ENCODE results near the gene LGI4. TPM values are rescaled to one million over a fixed set of nuclear protein-coding genes. Genes with fewer than 3 reads are reported as not detected.

LGI4 gene
- total and polyA plus RNA-seq, 4 donors = 0.18 to 1.5 (median 1.1) TPM

DNA sequence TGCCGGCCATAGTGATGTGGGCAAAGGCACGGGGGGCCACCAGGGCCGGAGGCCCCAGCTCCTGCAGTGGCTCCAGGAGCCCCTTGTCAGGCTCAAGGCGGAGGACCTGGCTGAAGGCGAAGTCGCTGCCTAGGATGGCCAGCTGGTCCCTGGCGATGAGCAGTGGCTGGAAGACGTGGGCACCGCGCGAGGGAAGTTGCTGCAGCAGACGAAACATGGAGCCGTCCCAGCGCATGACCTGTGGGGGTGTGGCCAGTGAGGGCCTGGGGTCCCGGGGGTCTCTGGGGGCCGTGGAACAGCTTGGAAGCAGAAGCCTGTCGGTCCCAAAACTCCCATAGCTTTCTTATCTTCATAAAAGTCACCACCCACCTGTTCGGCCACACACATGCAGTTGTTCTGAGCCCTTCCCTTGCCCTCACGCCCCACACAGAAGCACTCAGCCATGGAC lies 9.6 kb downstream of the LGI4 start (continued):
- TF ChIP-seq HNF4G (IDR thresholded peaks at IDR 0.05) (no peak), HNF4A (conservative IDR thresholded peaks at IDR 0.05) (no peak), FOXA2 (IDR thresholded peaks at IDR 0.05) (no peak), EGR1 (IDR thresholded peaks at IDR 0.05; ENCODE audit: low read depth in 2 of 2) (no peak)
- TF ChIP-seq, protein P1, sequence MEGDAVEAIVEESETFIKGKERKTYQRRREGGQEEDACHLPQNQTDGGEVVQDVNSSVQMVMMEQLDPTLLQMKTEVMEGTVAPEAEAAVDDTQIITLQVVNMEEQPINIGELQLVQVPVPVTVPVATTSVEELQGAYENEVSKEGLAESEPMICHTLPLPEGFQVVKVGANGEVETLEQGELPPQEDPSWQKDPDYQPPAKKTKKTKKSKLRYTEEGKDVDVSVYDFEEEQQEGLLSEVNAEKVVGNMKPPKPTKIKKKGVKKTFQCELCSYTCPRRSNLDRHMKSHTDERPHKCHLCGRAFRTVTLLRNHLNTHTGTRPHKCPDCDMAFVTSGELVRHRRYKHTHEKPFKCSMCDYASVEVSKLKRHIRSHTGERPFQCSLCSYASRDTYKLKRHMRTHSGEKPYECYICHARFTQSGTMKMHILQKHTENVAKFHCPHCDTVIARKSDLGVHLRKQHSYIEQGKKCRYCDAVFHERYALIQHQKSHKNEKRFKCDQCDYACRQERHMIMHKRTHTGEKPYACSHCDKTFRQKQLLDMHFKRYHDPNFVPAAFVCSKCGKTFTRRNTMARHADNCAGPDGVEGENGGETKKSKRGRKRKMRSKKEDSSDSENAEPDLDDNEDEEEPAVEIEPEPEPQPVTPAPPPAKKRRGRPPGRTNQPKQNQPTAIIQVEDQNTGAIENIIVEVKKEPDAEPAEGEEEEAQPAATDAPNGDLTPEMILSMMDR (IDR thresholded peaks at IDR 0.05; ENCODE audit: low read depth, low read length, missing input control) = no peak
- TF ChIP-seq, protein P2, sequence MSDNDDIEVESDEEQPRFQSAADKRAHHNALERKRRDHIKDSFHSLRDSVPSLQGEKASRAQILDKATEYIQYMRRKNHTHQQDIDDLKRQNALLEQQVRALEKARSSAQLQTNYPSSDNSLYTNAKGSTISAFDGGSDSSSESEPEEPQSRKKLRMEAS (IDR thresholded peaks at IDR 0.05) = no peak

DNA sequence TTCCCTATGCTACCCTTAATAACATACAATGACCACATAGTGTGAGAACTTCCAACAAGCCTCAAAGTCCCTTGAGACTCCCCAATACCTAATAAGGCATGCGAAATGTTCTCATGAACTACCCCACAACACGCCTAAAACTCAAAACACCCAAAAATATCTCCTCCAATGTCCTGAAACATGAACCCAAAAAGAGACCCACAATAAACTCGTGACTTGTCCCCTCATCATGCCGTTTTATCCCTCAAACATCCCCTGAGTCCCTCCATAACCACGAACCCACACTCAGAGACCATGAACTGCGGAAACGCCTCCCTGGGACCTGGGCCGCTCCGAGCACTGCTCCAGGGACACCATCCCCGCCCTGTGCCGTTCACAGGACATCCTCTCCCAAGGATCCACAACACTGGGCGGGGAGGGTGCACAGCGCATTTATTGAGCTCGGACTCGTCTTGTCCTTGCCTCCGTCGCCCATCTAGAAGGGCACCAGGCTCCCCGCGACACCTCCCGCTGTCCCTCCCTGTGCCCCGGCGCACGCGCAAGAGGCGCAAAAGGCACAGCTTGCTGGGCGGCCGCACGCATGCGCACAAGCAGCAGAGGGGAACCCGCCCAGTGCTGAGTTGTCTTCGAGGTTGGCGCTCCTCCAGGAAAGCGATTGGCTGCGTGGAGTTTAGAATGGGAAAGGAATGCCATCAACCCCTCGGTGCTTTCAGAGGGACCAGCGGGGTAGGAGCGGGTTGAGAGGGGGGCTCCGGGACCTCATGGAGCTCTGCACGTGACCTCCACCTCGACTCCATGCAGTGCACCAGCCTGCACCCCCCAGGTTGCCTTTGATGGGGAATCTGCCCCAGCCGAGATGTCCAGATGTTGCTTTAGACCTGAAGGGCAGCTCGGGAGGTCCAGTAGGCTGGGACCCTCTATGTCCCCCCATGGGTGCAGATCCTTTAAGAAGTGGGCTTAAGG lies 10.5 kb downstream of the LGI4 start:
- H3K4me1 ChIP-seq (ENCODE audit: control insufficient read depth in 4 of 4, insufficient read depth in 4 of 4, low read length in 3 of 4) = peaks cover 4 to 18% (median 13%) of the 10 kb centered on the region in 4 donors
- no peaks in the 10 kb centered on the region for H3K36me3 ChIP-seq (ENCODE audit: control insufficient read depth in 4 of 4, insufficient read depth in 3 of 4, low read depth in 1 of 4, low read length in 3 of 4)
- no peaks in the 10 kb centered on the region for H3K9me3 ChIP-seq (ENCODE audit: control insufficient read depth in 4 of 4, low read length in 3 of 4)
- WGBS = 12% methylated on average over 42 of the region's 42 CpGs
- no peaks in the 10 kb centered on the region for H3K27me3 ChIP-seq (ENCODE audit: control insufficient read depth in 4 of 4, insufficient read depth in 4 of 4, low read length in 3 of 4)
- DNase-seq (ENCODE audit: low spot score) = peak; percentile 88
- TF ChIP-seq, protein P3, sequence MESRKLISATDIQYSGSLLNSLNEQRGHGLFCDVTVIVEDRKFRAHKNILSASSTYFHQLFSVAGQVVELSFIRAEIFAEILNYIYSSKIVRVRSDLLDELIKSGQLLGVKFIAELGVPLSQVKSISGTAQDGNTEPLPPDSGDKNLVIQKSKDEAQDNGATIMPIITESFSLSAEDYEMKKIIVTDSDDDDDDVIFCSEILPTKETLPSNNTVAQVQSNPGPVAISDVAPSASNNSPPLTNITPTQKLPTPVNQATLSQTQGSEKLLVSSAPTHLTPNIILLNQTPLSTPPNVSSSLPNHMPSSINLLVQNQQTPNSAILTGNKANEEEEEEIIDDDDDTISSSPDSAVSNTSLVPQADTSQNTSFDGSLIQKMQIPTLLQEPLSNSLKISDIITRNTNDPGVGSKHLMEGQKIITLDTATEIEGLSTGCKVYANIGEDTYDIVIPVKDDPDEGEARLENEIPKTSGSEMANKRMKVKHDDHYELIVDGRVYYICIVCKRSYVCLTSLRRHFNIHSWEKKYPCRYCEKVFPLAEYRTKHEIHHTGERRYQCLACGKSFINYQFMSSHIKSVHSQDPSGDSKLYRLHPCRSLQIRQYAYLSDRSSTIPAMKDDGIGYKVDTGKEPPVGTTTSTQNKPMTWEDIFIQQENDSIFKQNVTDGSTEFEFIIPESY (IDR thresholded peaks at IDR 0.05) = no peak
- TF ChIP-seq, protein P4, sequence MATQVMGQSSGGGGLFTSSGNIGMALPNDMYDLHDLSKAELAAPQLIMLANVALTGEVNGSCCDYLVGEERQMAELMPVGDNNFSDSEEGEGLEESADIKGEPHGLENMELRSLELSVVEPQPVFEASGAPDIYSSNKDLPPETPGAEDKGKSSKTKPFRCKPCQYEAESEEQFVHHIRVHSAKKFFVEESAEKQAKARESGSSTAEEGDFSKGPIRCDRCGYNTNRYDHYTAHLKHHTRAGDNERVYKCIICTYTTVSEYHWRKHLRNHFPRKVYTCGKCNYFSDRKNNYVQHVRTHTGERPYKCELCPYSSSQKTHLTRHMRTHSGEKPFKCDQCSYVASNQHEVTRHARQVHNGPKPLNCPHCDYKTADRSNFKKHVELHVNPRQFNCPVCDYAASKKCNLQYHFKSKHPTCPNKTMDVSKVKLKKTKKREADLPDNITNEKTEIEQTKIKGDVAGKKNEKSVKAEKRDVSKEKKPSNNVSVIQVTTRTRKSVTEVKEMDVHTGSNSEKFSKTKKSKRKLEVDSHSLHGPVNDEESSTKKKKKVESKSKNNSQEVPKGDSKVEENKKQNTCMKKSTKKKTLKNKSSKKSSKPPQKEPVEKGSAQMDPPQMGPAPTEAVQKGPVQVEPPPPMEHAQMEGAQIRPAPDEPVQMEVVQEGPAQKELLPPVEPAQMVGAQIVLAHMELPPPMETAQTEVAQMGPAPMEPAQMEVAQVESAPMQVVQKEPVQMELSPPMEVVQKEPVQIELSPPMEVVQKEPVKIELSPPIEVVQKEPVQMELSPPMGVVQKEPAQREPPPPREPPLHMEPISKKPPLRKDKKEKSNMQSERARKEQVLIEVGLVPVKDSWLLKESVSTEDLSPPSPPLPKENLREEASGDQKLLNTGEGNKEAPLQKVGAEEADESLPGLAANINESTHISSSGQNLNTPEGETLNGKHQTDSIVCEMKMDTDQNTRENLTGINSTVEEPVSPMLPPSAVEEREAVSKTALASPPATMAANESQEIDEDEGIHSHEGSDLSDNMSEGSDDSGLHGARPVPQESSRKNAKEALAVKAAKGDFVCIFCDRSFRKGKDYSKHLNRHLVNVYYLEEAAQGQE (IDR thresholded peaks at IDR 0.05) = peak; percentile 35
- TF ChIP-seq YY1 (IDR thresholded peaks at IDR 0.05) (peak; percentile 64), GABPA (IDR thresholded peaks at IDR 0.05 in 1 of 2, conservative IDR thresholded peaks at IDR 0.05 in 1 of 2) (no peak)
- TF ChIP-seq, protein P1 (IDR thresholded peaks at IDR 0.05; ENCODE audit: low read depth, low read length, missing input control) = no peak
- H3K9ac ChIP-seq (ENCODE audit: low read depth in 1 of 2, low read length in 2 of 2) = peak overlapping the region; percentile 61 to 90
- peak overlapping the region; percentile 56 to 93 (median 60) for H3K4me3 ChIP-seq (ENCODE audit: low read depth in 1 of 3, low read length in 3 of 3)
- H3K27ac ChIP-seq (ENCODE audit: low read depth in 1 of 2, low read length in 2 of 2) = peak overlapping the region; percentile 83 to 86
